ENCODE measurements around the gene COPG2. TPM values are rescaled to one million over a fixed set of nuclear protein-coding genes. Genes with fewer than 3 reads are reported as not detected.

The COPG2 gene
- total RNA-seq, 1 experiment from 2014 or later = 13.9 TPM

- Mint-ChIP-seq H3K27me3 (ENCODE audit: insufficient read depth, unreplicated experiment) (no peaks in the 10 kb centered on the region), H3K4me1 (ENCODE audit: low read depth, unreplicated experiment) (peaks cover 27% of the 10 kb centered on the region), H3K36me3 (ENCODE audit: insufficient read depth, unreplicated experiment) (peaks cover 17% of the 10 kb centered on the region), H3K27ac (ENCODE audit: unreplicated experiment) (no peak overlapping the region), H3K4me3 (ENCODE audit: unreplicated experiment) (no peak overlapping the region), H3K9me3 (ENCODE audit: unreplicated experiment) (peaks cover 2% of the 10 kb centered on the region)
- CTCF ChIA-PET = no interaction called here
- intact Hi-C loops (cut with micrococcal nuclease; ENCODE audit: unreplicated experiment) = loop anchor here (10.0 kb wide), 1 partner anchor 272 kb away; no protein-coding TSS in a partner anchor
- Histone ChIP-seq H3K4me1 (peaks cover 16% of the 10 kb centered on the region), H3K27me3 (replicated peaks; ENCODE audit: control insufficient read depth, insufficient read depth, low read length) (no peaks in the 10 kb centered on the region), H3K4me3 (ENCODE audit: low read depth, low read length) (no peak overlapping the region), H3K36me3 (ENCODE audit: control insufficient read depth, insufficient read depth, low read length) (no peaks in the 10 kb centered on the region), H3K9me3 (peaks cover 9% of the 10 kb centered on the region)
- DNase-seq = no peak
- TF ChIP-seq CTCF (IDR thresholded peaks at IDR 0.05; ENCODE audit: insufficient read depth in 1 of 2, low read depth in 1 of 2, low read length in 1 of 2, severe bottlenecking in 1 of 2, unreplicated experiment in 1 of 2) = no peak
- BruUV-seq (replicated peaks) = no TSS peak
- POLR2A ChIA-PET = no interaction called here
Measured at GRCh38 chr7:130483031-130483430, 185.5 kb downstream of the COPG2 start.

DNA sequence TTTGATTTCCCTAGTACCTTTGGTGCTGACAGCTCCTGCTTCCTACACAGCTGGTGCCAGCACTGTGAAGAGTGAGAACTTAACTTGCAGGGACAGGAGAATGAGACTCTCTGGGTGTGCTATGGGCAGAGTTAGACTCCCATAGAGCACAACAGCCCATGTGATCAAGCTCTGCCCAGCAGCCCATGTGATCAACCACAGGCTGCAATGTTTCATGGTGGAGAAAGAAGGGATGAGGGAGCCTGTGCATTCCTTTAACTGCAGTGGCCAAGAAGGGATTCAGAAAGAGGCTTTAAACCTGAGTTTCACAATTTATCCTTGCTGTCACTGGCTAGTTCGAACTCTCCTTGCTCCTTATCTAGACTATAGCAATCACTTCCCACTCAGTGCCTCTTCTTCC is 186.7 kb downstream of the COPG2 start:
- Histone ChIP-seq H3K36me3 (ENCODE audit: control insufficient read depth, insufficient read depth, low read length) (no peaks in the 10 kb centered on the region), H3K4me3 (ENCODE audit: low read depth, low read length) (no peak overlapping the region), H3K4me1 (peaks cover 7% of the 10 kb centered on the region), H3K27me3 (replicated peaks; ENCODE audit: control insufficient read depth, insufficient read depth, low read length) (no peaks in the 10 kb centered on the region), H3K9me3 (peaks cover 16% of the 10 kb centered on the region)
- TF ChIP-seq CTCF (IDR thresholded peaks at IDR 0.05; ENCODE audit: insufficient read depth in 1 of 2, low read depth in 1 of 2, low read length in 1 of 2, severe bottlenecking in 1 of 2, unreplicated experiment in 1 of 2) = no peak
- ChIA-PET POLR2A (no interaction called here), CTCF (no interaction called here)
- intact Hi-C loops (cut with micrococcal nuclease; ENCODE audit: unreplicated experiment) = loop anchor here (10.0 kb wide), 1 partner anchor 273 kb away; no protein-coding TSS in a partner anchor
- Mint-ChIP-seq H3K36me3 (ENCODE audit: insufficient read depth, unreplicated experiment) (peaks cover 11% of the 10 kb centered on the region), H3K27me3 (ENCODE audit: insufficient read depth, unreplicated experiment) (no peaks in the 10 kb centered on the region), H3K4me3 (ENCODE audit: unreplicated experiment) (no peak overlapping the region), H3K4me1 (ENCODE audit: low read depth, unreplicated experiment) (peaks cover 21% of the 10 kb centered on the region), H3K27ac (ENCODE audit: unreplicated experiment) (no peak overlapping the region), H3K9me3 (ENCODE audit: unreplicated experiment) (peaks cover 12% of the 10 kb centered on the region)
- no peak for DNase-seq
- no TSS peak for BruUV-seq (replicated peaks)

DNA sequence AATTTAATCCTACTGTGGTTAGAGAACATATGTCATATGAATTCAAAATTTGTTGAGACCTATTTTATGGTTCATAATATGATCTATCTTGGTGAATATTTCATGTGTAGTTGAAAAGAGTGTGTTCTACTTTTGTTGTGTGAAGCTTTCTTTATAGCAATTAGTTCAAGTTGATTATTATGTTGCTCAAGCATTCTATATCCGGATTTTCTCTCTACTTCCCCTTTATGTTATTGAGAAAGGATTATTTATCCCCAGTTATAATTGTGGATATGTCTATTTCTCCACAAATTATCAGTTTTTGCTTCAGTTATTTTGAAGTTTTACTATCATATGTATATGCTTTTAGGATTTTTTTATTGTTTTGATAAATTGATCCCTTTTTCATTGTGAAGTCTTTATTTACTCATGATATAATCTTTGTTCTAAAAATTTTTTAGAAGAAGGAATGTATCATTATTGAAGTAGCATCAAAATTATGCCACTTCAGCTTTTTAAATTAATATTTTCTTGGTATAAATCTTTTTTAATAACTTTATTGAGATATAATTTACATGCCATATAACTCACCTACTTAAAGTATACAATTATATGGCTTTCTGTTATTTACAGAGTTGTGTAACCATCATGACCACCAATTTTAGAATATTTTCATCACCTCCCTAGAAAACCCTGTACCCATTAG is 188.7 kb downstream of the COPG2 start:
- H3K36me3 Mint-ChIP-seq (ENCODE audit: insufficient read depth, unreplicated experiment) = no peaks in the 10 kb centered on the region
- peaks cover 12% of the 10 kb centered on the region for H3K9me3 Mint-ChIP-seq (ENCODE audit: unreplicated experiment)
- no peak overlapping the region for H3K27ac Mint-ChIP-seq (ENCODE audit: unreplicated experiment)
- no TSS peak for BruUV-seq (replicated peaks)
- Histone ChIP-seq H3K9me3 (peaks cover 16% of the 10 kb centered on the region), H3K4me3 (ENCODE audit: low read depth, low read length) (no peak overlapping the region), H3K4me1 (peaks cover under 1% of the 10 kb centered on the region), H3K36me3 (ENCODE audit: control insufficient read depth, insufficient read depth, low read length) (no peaks in the 10 kb centered on the region), H3K27me3 (replicated peaks; ENCODE audit: control insufficient read depth, insufficient read depth, low read length) (no peaks in the 10 kb centered on the region)
- CTCF ChIA-PET = interaction anchor here (0.6 kb wide), 1 partner anchor 242 kb away, joined by 4 read pairs; no protein-coding TSS in a partner anchor
- TF ChIP-seq CTCF (IDR thresholded peaks at IDR 0.05; ENCODE audit: insufficient read depth in 1 of 2, low read depth in 1 of 2, low read length in 1 of 2, severe bottlenecking in 1 of 2, unreplicated experiment in 1 of 2) = no peak
- no peaks in the 10 kb centered on the region for H3K27me3 Mint-ChIP-seq (ENCODE audit: insufficient read depth, unreplicated experiment)
- no peak for DNase-seq
- intact Hi-C loops (cut with micrococcal nuclease; ENCODE audit: unreplicated experiment) = loop anchor here (10.0 kb wide), 1 partner anchor 275 kb away; no protein-coding TSS in a partner anchor
- peaks cover 10% of the 10 kb centered on the region for H3K4me1 Mint-ChIP-seq (ENCODE audit: low read depth, unreplicated experiment)
- POLR2A ChIA-PET = no interaction called here
- no peak overlapping the region for H3K4me3 Mint-ChIP-seq (ENCODE audit: unreplicated experiment)

All from Caco-2 (cell line).